GM06990 (cell line): ENCODE measurements around the gene GCNT1.

Experiments
- DNase-seq: peaks from one replicate; pipeline ENCODE4 v3.0.0-alpha.2; 2011; ENCODE audit not compliant: insufficient read length; ENCODE audit errors: extremely low read depth
- H3K27me3 ChIP-seq: replicated peaks from 2 replicates; pipeline ENCODE4 v1.6.0; 2011; ENCODE audit warnings: low read length; ENCODE audit not compliant: control insufficient read depth, insufficient read depth
- H3K36me3 ChIP-seq: 2 replicates; pipeline ENCODE4 v1.5.1; 2011; ENCODE audit warnings: low read length; ENCODE audit not compliant: control insufficient read depth, insufficient read depth
- H3K4me3 ChIP-seq: replicated peaks from 2 replicates; pipeline ENCODE4 v1.5.1; 2011; ENCODE audit warnings: low read depth, mild to moderate bottlenecking, control low read depth, low read length
- TF ChIP-seq, protein P1 (sequence below): IDR thresholded peaks from 2 replicates; pipeline ENCODE4 v1.5.1; 2011; ENCODE audit warnings: low read length, control low read depth, mild to moderate bottlenecking, inconsistent platforms; ENCODE audit not compliant: insufficient read depth, poor library complexity, severe bottlenecking

Gene GCNT1

DNA sequence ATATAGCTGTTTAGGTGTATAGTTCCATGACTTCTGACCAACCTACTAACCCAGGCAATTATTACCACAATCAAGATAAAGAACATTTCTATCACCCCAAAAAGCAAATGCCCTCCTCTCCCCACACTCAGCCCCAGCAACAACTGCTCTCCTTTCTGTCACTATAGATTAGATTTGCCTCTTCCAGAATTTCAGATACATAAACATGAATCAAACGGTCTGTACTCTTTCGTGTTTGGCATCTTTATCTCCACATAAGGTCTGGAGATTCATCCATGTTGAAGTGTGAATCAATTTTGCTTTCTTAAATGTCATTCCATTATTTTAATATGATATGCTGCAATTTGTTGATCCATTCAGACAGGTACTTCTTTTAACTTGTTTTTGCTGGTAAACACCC is 10.5 kb upstream of the GCNT1 start:
- DNase-seq, result no peak

DNA sequence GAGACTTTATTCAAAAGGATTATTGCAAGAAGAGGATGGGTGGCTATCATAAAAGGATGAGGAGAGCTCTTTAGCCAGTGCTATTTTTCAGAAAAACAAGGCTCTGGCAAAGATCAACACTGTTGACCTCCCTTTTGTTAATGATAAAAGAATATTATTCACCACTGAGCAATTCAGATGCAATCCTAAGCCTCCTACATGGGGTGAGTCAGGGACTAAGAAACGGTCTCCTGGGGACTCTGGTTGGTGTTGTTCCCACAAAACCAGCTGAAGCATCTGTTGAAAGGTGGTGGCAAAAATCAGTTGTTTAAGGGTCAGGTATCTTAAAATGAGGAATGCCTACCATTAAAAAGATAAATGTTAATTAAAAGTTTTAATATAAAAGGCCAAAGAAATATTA is 7.7 kb upstream of the GCNT1 start:
- Histone ChIP-seq H3K4me3 (no peak overlapping the region), H3K36me3 (no peaks in the 10 kb centered on the region), H3K27me3 (no peaks in the 10 kb centered on the region)
- DNase-seq, result no peak
- TF ChIP-seq, protein P1, sequence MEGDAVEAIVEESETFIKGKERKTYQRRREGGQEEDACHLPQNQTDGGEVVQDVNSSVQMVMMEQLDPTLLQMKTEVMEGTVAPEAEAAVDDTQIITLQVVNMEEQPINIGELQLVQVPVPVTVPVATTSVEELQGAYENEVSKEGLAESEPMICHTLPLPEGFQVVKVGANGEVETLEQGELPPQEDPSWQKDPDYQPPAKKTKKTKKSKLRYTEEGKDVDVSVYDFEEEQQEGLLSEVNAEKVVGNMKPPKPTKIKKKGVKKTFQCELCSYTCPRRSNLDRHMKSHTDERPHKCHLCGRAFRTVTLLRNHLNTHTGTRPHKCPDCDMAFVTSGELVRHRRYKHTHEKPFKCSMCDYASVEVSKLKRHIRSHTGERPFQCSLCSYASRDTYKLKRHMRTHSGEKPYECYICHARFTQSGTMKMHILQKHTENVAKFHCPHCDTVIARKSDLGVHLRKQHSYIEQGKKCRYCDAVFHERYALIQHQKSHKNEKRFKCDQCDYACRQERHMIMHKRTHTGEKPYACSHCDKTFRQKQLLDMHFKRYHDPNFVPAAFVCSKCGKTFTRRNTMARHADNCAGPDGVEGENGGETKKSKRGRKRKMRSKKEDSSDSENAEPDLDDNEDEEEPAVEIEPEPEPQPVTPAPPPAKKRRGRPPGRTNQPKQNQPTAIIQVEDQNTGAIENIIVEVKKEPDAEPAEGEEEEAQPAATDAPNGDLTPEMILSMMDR, result no peak

More for the DNA sequence above, 10.5 kb upstream of the GCNT1 start:
- Histone ChIP-seq H3K4me3 (no peak overlapping the region), H3K36me3 (no peaks in the 10 kb centered on the region), H3K27me3 (no peaks in the 10 kb centered on the region)
- TF ChIP-seq, protein P1, result no peak

DNA sequence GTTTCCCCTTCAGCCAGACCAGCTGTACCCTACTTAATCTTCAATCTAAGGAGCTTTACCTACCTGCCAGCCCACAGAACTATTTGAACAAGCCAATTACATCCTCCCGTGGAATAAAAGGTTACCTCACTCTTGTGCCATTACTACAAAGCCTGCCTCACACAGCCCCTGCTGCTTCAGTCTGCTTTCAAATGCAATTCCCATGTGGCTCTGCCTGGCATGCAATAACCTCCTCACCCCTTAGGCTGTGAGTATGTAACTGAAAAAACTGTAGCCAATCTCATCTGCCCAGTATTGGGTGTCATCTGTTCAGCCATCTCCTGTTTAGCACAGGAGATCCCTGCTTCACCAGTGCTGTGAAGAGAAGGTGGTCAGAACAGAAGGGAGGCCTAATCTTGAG is 6.1 kb upstream of the GCNT1 start:
- no peaks in the 10 kb centered on the region for H3K36me3 ChIP-seq
- H3K4me3 ChIP-seq, result no peak overlapping the region
- TF ChIP-seq, protein P1, result no peak
- no peaks in the 10 kb centered on the region for H3K27me3 ChIP-seq
- DNase-seq, result no peak

DNA sequence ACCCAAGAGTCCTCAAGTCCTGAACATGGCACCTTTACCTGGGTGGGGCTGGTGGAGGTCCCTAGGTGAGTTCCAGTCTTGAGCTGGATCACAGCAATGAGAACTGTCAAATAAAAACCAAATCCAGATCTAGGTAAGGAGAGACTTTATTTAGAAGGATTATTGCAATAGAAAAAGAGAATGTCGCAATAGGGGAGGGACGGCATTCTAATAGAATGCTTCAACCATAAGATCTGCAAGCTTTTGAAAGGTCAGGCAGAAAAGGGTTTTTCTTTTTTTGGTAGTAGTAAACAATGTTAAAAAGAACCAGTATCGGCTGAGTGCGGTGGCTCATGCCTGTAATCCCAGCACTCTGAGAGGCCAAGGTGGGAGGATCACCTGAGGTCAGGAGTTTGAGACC is 5.2 kb upstream of the GCNT1 start:
- no peak overlapping the region for H3K4me3 ChIP-seq
- no peak for DNase-seq

DNA sequence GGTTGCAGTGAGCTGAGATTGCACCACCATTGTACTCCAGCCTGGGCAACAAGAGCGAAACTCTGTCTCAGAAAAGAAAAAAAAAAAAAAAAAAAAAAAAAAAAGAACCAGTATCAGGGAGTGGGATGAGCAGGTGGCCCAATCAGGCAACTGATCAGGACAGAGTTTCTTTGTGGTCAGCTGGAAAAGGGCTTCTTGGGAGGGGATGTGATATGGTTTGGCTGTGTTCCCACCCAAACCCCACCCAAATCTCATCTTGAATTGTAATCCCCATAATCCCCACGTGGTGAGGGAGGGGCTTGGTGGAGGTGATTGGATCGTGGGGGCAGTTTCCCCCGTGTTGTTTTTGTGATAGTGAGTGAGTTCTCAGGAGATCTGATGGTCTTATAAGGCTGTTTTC is 4.7 kb upstream of the GCNT1 start:
- TF ChIP-seq, protein P1, result no peak
- Histone ChIP-seq H3K4me3 (no peak overlapping the region), H3K36me3 (no peaks in the 10 kb centered on the region), H3K27me3 (no peaks in the 10 kb centered on the region)
- DNase-seq, result no peak

More for the DNA sequence above, 5.2 kb upstream of the GCNT1 start:
- no peaks in the 10 kb centered on the region for H3K36me3 ChIP-seq
- H3K27me3 ChIP-seq, result no peaks in the 10 kb centered on the region
- TF ChIP-seq, protein P1, result no peak
